H1 (cell line): Measurements from ENCODE around the gene SMYD5.

Experiments
- CBX8 ChIP-seq: fragments of 300-800, 300-1000 bp; sonication (generic); IDR thresholded peaks from 2 replicates; pipeline ENCODE4 v1.7.1; 2016; ENCODE audit warnings: low read depth, low read length, borderline replicate concordance
- CTCF ChIP-seq, 3 experiments: IDR thresholded peaks; 1 replicate in 2 of 3; 2 replicates in 1 of 3; pipeline versions ENCODE4 v1.5.1 to v1.6.1; 2011; ENCODE audit warnings: low read length in 3 of 3, mild to moderate bottlenecking in 3 of 3, inconsistent platforms in 2 of 3, low read depth in 1 of 3, moderate library complexity in 1 of 3; ENCODE audit not compliant: insufficient read depth in 1 of 3; ENCODE audit errors: control extremely low read depth in 1 of 3

GRCh38 chr2:73205611-73206010 lies 8.4 kb upstream of the SMYD5 start:
- no peak for TF ChIP-seq CTCF (IDR thresholded peaks at IDR 0.05; ENCODE audit: control extremely low read depth in 1 of 3, insufficient read depth in 1 of 3, low read depth in 1 of 3, low read length in 3 of 3)
- TF ChIP-seq CBX8, result no peak
